Transverse colon (tissue), 4 donors: ENCODE data around the gene KRT39. TPM values are rescaled to one million over a fixed set of nuclear protein-coding genes. Genes with fewer than 3 reads are reported as not detected.

Source experiments
- DNase-seq: peaks from one replicate; pipeline ENCODE4 v3.0.0-alpha.2; 2019
- H3K27ac ChIP-seq, 4 donors: fragments of 200-600 bp; sonication (generic); 2 replicates each; pipeline ENCODE4 v1.5.1; 2016 to 2018; ENCODE audit warnings: inconsistent platforms in 4 of 4
- H3K27me3 ChIP-seq: fragments of 200-600 bp; sonication (generic); 2 replicates; pipeline ENCODE4 v1.5.1; 2017; ENCODE audit warnings: inconsistent platforms
- H3K36me3 ChIP-seq, 4 donors: fragments of 200-600 bp; sonication (generic); 2 replicates each; pipeline ENCODE4 v1.5.1; 2017 to 2019; ENCODE audit warnings: inconsistent platforms in 4 of 4
- H3K4me1 ChIP-seq, 4 donors: fragments of 200-600 bp; sonication (generic); 2 replicates each; pipeline ENCODE4 v1.5.1; 2017 to 2020; ENCODE audit warnings: inconsistent platforms in 4 of 4
- H3K4me3 ChIP-seq, 4 donors: fragments of 200-600 bp; sonication (generic); 1 replicate in 1 of 4; 2 replicates in 3 of 4; pipeline versions ENCODE4 v1.5.1 to v1.6.1; 2017 to 2019; ENCODE audit warnings: inconsistent platforms in 4 of 4
- H3K9me3 ChIP-seq, 2 donors: fragments of 200-600 bp; sonication (generic); 2 replicates each; pipeline ENCODE4 v1.5.1; 2017 to 2019; ENCODE audit warnings: inconsistent platforms in 2 of 2
- EP300 ChIP-seq: sonication (generic); formaldehyde crosslinking; IDR thresholded peaks from one replicate; pipeline ENCODE4 v1.6.1; 2017; ENCODE audit warnings: antibody characterized with exemption, low read depth
- POLR2A ChIP-seq: fragments of 450-650 bp; IDR thresholded peaks from one replicate; pipeline ENCODE4 v1.6.1; 2016; ENCODE audit warnings: antibody characterized with exemption, mild to moderate bottlenecking, moderate library complexity
- POLR2AphosphoS5 ChIP-seq, 3 donors: sonication (generic); formaldehyde crosslinking; IDR thresholded peaks; one replicate each; pipeline ENCODE4 v1.6.1; 2016; ENCODE audit warnings: antibody characterized with exemption in 3 of 3
- WGBS, 2 donors: methylation state at CpG; one replicate each; pipeline ENCODE4 v1.1.5; 2018; ENCODE audit warnings: low coverage in 1 of 2; 5-methylcytosine and 5-hydroxymethylcytosine counted together
- in situ Hi-C, 4 donors: fragments of 200-750 bp; cut with MboI; loops; one replicate each; pipeline versions ENCODE4 v1.15.0 to v1.15.1; 2017; ENCODE audit warnings: low sequenced_read_pairs in 3 of 4, low pct_ligation_motif_present in 1 of 4, low pct_unique_long_range_greater_than_20kb in 1 of 4
- intact Hi-C: fragments of 100-400 bp; cut with DNase I; formaldehyde crosslinking; loops from one replicate; pipeline ENCODE4 v1.15.1; 2023; ENCODE audit warnings: low total_unique reads
- total RNA-seq, 4 donors: library from RNA; depleted of rRNA; stranded (reverse); fragments of >200 nt; gene quantifications; one replicate each; pipeline ENCODE4 v1.1.0, GENCODE V29; 2016
- TF ChIP-seq, protein P1 (sequence below), 5 experiments: fragments of 200-600 bp in 3 of 5; fragments of 450-650 bp in 2 of 5; sonication (generic) in 3 of 5; IDR thresholded peaks; 1 replicate in 2 of 5; 2 replicates in 3 of 5; pipeline ENCODE4 v1.5.1; 2016 to 2017; ENCODE audit warnings: antibody characterized with exemption in 5 of 5, inconsistent platforms in 3 of 5, mild to moderate bottlenecking in 2 of 5, moderate library complexity in 1 of 5

Gene KRT39
- total RNA-seq, 4 donors from 2014 or later, result not detected

DNA sequence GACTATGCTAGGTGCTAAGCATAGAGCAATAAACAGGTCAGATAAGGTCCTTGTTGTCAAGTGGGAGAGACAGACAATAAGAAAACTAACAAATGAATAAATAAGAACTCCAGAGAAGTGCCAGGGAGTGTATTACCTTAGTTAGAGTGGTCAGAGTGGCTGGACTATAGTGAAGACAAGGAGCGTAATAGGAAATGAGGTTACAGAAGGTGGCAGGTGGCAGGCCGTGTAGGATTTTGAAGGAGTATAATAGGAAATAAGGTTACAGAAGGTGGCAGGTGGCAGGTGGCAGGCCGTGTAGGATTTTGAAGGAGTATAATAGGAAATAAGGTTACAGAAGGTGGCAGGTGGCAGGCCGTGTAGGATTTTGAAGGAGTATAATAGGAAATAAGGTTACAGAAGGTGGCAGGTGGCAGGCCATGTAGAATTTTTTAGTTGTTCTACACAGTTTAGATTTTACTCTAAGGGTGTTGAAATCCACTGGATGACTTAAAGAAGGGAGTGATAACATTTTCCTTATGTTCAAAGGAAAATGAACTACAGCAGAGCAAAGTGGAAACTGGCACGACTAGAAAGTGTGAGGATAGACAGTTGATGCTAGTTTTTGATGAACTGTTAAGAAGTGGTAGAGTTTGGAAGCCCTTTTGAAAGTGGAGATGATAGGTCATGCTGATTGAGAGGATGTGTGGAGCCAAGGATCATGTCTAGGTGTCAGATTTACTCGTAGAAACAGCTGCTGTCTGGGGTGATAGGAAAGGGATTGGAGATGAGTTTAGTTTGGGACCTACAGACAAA is 45.8 kb upstream of the KRT39 start:
- 76 to 82% methylated on average over 5 to 6 of the region's 6 CpGs for WGBS, 2 donors
- TF ChIP-seq POLR2AphosphoS5 (IDR thresholded peaks at IDR 0.05) (no peak), EP300 (no peak), POLR2A (no peak)
- TF ChIP-seq, protein P1, sequence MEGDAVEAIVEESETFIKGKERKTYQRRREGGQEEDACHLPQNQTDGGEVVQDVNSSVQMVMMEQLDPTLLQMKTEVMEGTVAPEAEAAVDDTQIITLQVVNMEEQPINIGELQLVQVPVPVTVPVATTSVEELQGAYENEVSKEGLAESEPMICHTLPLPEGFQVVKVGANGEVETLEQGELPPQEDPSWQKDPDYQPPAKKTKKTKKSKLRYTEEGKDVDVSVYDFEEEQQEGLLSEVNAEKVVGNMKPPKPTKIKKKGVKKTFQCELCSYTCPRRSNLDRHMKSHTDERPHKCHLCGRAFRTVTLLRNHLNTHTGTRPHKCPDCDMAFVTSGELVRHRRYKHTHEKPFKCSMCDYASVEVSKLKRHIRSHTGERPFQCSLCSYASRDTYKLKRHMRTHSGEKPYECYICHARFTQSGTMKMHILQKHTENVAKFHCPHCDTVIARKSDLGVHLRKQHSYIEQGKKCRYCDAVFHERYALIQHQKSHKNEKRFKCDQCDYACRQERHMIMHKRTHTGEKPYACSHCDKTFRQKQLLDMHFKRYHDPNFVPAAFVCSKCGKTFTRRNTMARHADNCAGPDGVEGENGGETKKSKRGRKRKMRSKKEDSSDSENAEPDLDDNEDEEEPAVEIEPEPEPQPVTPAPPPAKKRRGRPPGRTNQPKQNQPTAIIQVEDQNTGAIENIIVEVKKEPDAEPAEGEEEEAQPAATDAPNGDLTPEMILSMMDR (IDR thresholded peaks at IDR 0.05), result no peak
- intact Hi-C loops (no loop called here), in situ Hi-C loops (no loop called here)
- Histone ChIP-seq H3K27ac (no peak overlapping the region), H3K9me3 (no peaks in the 10 kb centered on the region), H3K36me3 (no peaks in the 10 kb centered on the region), H3K27me3 (no peaks in the 10 kb centered on the region), H3K4me1 (no peaks in the 10 kb centered on the region), H3K4me3 (no peak overlapping the region)
- no peak for DNase-seq

DNA sequence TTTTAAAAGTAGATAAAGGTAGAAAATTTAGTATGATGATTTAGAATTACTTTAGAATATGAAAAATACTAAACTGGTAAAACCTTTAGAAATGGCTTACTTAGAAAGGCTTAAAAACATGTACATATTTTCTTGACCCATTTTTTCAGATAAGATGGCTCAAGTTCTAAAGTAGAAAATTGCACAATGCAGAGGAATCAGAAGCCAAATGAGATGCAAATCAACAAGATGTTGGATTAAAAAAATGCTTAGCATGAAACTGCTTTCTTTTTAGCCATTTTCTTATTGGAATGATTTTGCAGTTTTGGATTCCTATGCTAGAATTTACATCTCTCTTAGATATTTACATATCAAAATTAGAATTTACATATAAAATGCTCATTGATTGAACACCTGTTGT is 43.7 kb upstream of the KRT39 start:
- H3K4me3 ChIP-seq, result no peak overlapping the region
- no peak overlapping the region for H3K27ac ChIP-seq
- H3K36me3 ChIP-seq, result no peaks in the 10 kb centered on the region
- intact Hi-C loops (no loop called here), in situ Hi-C loops (no loop called here)
- TF ChIP-seq POLR2AphosphoS5 (IDR thresholded peaks at IDR 0.05) (no peak), EP300 (no peak), POLR2A (no peak)
- TF ChIP-seq, protein P1 (IDR thresholded peaks at IDR 0.05), result no peak
- H3K27me3 ChIP-seq, result no peaks in the 10 kb centered on the region
- no peaks in the 10 kb centered on the region for H3K4me1 ChIP-seq
- no peaks in the 10 kb centered on the region for H3K9me3 ChIP-seq
- DNase-seq, result no peak

DNA sequence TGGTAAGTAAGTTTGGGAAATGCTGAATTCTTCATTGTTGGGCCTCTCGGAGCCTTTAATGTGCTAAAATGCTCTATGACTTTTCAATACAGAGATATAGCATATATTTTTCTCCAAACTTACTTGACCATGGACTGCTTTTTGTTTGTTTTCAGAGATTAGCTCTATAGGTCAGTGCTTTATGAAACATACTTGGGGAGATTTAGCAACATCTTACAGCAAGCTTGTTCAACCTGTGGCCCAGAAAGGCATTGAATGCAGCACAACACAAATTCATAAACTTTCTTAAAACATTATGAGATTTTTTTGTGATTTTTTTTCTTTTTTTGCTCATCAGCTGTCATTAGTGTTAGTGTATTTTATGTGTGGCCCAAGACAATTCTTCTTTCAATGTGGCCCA is 43.2 kb upstream of the KRT39 start:
- no peak for DNase-seq
- Histone ChIP-seq H3K27me3 (no peaks in the 10 kb centered on the region), H3K27ac (no peak overlapping the region), H3K9me3 (no peaks in the 10 kb centered on the region), H3K4me1 (no peaks in the 10 kb centered on the region), H3K36me3 (no peaks in the 10 kb centered on the region), H3K4me3 (no peak overlapping the region)
- intact Hi-C loops (no loop called here), in situ Hi-C loops (no loop called here)
- TF ChIP-seq EP300 (no peak), POLR2AphosphoS5 (IDR thresholded peaks at IDR 0.05) (no peak), POLR2A (no peak)
- TF ChIP-seq, protein P1 (IDR thresholded peaks at IDR 0.05), result no peak
- 38 to 93% methylated on average over 1 of the region's 1 CpG for WGBS, 2 donors

DNA sequence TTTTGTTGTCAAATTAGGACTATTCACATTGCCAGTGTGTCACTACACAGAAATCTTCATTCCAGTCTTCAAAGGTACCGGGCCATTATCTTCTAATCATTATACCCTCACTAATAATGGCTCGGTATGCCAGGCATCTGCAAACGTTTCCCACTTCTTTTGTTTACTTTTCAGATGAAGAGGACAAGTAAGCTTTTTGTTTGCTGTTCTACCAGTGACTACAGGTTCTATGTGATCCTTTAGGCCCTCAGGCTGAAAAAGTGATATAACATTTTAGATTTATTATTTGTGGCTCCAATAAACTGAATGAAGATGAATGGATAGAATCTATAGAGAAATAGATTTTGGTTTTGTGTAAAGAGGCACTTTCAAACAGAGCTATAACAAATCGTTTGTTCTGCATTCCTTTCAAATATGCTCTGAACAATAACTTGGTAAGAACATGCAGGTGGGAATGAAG is 42.6 kb upstream of the KRT39 start:
- WGBS, 2 donors, result 44 to 60% methylated on average over 4 of the region's 4 CpGs
- Histone ChIP-seq H3K36me3 (no peaks in the 10 kb centered on the region), H3K9me3 (no peaks in the 10 kb centered on the region), H3K27ac (no peak overlapping the region), H3K27me3 (no peaks in the 10 kb centered on the region), H3K4me3 (no peak overlapping the region), H3K4me1 (no peaks in the 10 kb centered on the region)
- DNase-seq, result no peak
- intact Hi-C loops (no loop called here), in situ Hi-C loops (no loop called here)
- TF ChIP-seq POLR2AphosphoS5 (IDR thresholded peaks at IDR 0.05), result no peak
- TF ChIP-seq POLR2A, result no peak
- TF ChIP-seq EP300, result no peak
- TF ChIP-seq, protein P1 (IDR thresholded peaks at IDR 0.05), result no peak
